ENCODE results near the gene NCOA7. TPM values are rescaled to one million over a fixed set of nuclear protein-coding genes. Genes with fewer than 3 reads are reported as not detected.

Gene NCOA7
- total and polyA plus RNA-seq, 2 of the 8 experiments (the other 6 are each of a cell fraction or from before 2014, with no cell fraction given) = 2.6 to 10.7 TPM

DNA sequence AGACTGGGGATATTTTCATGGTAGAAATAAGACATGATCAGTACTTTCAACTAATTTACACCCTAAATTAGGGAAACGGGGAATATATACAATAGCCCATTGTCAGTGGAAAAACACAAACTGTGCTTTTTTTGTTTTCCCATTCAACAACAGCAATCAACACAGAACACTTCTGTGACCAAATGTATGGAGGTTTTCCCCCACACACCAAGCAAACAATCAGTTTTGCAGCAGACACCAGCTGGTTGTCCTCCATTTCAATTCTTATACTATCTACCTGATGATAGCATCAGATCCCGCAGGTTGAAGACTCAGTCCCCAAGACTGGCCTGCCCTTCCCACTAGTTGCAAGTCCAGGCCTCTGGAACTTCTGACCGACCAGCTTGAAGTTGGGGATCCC lies 170.4 kb downstream of the NCOA7 start (continued):
- TF ChIP-seq MAX (IDR thresholded peaks at IDR 0.05) (no peak), RFX5 (IDR thresholded peaks at IDR 0.05; ENCODE audit: borderline replicate concordance, low read depth, low read length) (no peak), JUND (IDR thresholded peaks at IDR 0.05; ENCODE audit: low read length) (no peak), POU5F1 (IDR thresholded peaks at IDR 0.05; ENCODE audit: low read depth, low read length) (no peak), EZH2 (IDR thresholded peaks at IDR 0.05; ENCODE audit: low read depth, low read length, severe bottlenecking) (no peak), RBBP5 (IDR thresholded peaks at IDR 0.05; ENCODE audit: borderline replicate concordance, low read depth, low read length) (no peak)
